Left renal cortex interstitium (tissue), 4 donors: ENCODE data around the gene TPRG1L. TPM values are rescaled to one million over a fixed set of nuclear protein-coding genes. Genes with fewer than 3 reads are reported as not detected.

ENCODE experiments used
- DNase-seq, 4 donors: peaks; one replicate each; pipeline ENCODE4 v3.0.0-alpha.2; 2013; ENCODE audit warnings: low read depth in 4 of 4, low spot score in 2 of 4, missing footprints in 1 of 4
- polyA plus RNA-seq, 4 donors: library from polyadenylated mRNA; unstranded; fragments of 120-200 nt; gene quantifications; one replicate each; pipeline ENCODE4 v1.2.1, GENCODE V29; 2013; ENCODE audit not compliant: insufficient read length in 4 of 4

TPRG1L gene
- polyA plus RNA-seq, 4 donors = 40.2 to 47.3 (median 43.5) TPM

DNA sequence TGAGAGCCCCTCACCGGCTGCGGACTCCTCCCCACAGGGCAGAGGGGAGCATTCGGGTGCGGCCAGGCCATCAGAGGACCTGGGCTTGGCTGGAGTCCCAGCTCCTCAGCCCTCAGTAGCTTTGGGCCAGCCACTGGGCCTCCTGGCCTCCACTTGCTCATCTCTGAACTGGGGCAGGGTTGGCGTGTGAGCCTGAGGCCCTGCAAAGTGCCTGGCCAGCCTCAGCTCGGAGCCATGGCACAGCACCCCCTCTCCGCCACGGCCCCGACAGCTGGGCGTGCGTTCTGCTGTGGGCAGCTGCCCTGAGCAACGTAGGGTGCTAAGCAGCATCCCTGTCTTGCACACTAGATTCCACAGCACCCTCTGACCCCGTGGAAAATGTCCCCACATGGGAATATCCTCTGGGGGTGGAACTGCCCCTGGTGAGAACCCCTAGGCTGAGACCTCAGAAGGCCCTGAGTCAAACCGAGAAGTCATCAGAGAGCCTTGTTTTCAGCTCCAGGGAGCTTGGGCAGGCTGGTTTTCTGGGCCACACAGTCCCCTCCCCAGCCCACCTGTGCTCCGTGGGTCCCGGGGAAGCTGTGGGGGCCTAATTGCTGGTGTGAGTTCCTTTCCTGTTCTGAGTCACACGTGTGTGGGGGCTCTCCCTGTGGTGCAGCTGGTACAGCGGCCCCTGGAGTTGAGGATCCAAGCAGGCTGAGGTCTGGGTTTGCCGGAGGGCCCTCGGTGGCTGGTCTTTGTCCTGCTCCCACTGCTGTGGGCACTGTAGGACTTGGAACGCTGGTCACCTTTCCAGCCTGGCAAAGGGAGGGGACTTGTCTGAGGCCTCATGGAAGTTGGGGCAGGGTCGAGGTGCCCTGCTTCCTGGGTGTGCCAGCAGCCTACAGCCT lies 52.0 kb downstream of the TPRG1L start:
- DNase-seq = no peak

DNA sequence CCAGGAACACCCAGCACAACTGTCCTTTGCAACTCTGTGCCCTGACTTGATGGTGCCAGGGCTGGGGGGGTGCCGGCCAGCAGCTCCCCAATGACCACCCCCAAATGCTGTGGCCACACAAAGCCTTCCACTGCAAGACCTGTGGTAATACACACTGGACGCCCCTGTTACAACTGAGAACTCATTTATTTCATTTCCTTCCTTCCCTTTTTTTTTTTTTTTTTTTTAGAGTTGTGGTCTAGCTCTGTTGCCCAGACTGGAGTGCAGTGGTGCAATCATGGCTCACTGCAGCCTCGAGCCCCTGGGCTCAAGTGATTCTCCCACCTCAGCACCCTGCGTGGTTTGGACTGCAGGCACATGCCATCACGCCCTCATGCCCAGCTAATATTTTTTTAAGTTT lies 52.7 kb downstream of the TPRG1L start:
- no peak for DNase-seq

DNA sequence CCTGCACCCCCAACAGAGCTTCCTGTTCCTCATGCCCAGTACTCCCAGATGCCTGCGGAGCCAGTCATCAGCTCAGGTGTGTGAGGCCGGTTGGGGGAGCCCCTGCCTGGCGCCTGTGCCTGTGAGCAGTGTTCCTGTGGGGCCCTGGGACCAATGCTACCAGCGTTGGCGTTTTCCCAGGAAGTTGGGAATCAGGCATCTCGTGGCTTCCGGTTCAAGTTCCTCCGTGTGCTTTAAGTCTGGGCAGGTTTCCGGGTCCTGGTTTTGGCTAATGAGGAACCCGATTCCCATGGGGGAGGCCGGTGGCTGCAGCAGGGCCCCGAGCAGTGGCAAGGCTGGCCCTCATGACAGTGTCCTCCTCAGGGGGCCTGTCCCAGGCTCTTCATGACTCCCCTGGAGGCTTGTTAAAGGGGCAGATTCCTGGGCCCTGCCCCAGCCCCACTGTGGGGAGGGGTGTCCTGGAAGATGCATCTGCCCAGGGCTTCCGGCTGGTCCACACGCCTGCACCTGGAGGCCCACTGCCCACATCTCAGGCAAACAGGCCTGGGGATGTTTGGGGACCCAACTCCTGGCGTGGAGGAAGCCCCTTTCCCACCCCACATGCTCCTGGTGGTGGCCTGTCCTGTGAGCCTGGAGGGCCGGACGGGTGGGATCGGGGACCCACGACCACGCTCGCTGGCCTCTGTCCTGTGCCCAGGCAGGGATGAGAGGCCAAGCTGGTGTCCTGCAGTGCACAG lies 53.7 kb downstream of the TPRG1L start:
- no peak for DNase-seq

DNA sequence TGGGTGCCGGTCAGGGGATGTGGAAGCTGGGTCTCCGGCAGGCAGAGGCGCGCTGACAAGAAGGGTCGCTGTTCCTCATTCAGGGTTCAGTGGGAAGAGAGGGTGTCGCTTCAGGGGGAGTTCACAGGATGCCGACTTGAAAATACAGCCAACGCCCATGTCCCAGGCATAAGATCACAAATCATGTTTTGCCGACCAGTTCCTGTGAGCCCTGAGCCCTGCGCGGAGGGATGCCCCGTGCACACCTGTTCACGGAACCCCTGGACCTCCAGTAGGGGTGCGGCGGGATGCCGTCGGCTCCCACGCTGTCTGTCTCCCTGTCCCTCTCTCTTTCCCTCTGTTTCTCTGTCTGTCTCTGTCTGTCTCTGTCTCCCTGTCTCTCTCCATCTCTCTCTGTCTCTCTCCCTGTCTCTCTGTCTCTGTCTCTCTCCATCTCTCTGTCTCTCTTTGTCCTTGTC lies 54.3 kb downstream of the TPRG1L start:
- DNase-seq = no peak

Other genes starting within 250 kb of the TPRG1L start
- gene ARHGEF16, start 170.3 kb upstream of the TPRG1L start, polyA plus RNA-seq = 10 to 100 TPM; 15.2 to 24.2 (median 21.8) TPM
- 10 to 100 TPM in 3 of 4 donors, 1 to 10 TPM in 1; 6.3 to 19.0 (median 15.1) TPM for gene MEGF6, start 13.5 kb upstream of the TPRG1L start, polyA plus RNA-seq
- 10 to 100 TPM; 17.4 to 27.7 (median 20.3) TPM for gene WRAP73, start 25.1 kb downstream of the TPRG1L start, polyA plus RNA-seq
- gene TP73, start 27.5 kb downstream of the TPRG1L start, polyA plus RNA-seq = 1 to 10 TPM in 1 of 4 donors, under 1 TPM in 3; 0.51 to 1.4 (median 0.67) TPM
- under 1 TPM; 0.11 to 0.38 (median 0.25) TPM for gene CCDC27, start 127.4 kb downstream of the TPRG1L start, polyA plus RNA-seq
- 10 to 100 TPM; 13.3 to 26.2 (median 16.0) TPM for gene SMIM1, start 147.7 kb downstream of the TPRG1L start, polyA plus RNA-seq
- gene LRRC47, start 171.5 kb downstream of the TPRG1L start, polyA plus RNA-seq = 10 to 100 TPM; 60.1 to 74.2 (median 70.9) TPM
- 10 to 100 TPM; 30.5 to 41.6 (median 37.1) TPM for gene CEP104, start 232.2 kb downstream of the TPRG1L start, polyA plus RNA-seq
- 10 to 100 TPM in 2 of 4 donors, 1 to 10 TPM in 2; 5.4 to 11.1 (median 8.2) TPM for gene DFFB, start 232.5 kb downstream of the TPRG1L start, polyA plus RNA-seq